NCI-H526 (cell line): ENCODE results near the gene EHMT1.

Experiments
- DNase-seq, 2 experiments: peaks; one replicate each; lab custom pipeline; 2025; lab: John Stamatoyannopoulos, UW

EHMT1 gene

DNA sequence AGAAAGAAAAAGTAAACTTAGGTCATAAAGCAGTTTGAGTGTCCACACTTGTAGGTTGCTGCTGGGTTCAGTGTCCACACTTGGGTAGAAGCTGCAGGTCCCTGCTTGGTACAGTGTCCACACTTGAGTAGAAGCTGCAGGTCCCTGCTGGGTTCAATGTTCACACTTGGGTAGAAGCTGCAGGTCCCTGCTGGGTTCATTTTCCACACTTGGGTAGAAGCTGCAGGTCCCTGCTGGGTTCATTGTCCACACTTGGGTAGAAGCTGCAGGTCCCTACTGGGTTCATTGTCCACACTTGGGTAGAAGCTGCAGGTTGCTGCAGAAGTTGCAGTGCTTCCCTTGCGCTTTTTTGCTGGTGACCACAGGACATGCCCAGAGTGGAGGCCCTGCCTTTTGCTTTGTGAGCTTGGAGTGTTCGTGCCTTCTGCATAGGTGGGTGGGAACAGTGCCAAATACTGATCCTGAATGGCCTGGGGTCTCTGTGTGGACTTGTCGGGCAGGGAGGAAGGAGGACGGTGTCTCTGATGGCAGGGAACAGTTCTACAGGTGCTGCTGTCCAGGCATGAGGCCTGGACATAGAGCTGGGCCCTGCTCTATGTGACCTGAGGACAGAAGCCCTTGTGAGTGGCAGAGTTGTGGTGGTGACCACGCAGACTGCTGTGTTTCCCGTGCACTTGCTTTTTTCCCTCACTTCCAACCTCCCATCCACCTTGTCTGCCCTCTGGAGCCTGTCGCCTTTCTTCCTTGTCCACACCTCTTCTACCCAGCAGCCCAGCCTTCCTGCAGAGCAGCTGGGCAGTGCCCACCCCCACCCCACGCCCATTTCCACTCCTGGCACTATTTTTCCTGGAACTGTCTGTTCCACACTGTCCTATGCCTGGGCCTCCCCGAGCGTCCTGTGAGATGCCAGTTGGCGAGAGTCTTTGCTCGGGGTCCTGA, 120.8 kb downstream of the EHMT1 start:
- DNase-seq = no peak

DNA sequence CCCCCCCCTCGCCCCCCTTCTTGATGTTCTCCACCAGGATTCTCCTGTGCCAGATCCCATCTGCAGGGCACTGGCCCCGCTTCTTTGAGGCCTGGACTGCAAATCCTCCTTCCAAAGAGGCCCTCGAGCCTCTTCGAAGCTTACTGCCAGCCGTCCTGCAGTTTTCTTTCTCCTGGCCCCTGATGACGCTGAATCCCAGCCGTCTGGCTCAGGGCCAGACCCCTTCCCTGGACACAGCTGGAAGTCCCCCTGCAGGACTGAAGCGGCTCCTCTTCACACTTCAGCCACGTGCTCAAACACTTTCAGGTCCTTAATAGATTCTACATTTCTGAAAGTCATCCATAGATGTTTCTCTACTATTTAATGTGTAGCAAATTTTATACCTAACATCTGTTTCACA, 121.5 kb downstream of the EHMT1 start:
- DNase-seq = no peak

DNA sequence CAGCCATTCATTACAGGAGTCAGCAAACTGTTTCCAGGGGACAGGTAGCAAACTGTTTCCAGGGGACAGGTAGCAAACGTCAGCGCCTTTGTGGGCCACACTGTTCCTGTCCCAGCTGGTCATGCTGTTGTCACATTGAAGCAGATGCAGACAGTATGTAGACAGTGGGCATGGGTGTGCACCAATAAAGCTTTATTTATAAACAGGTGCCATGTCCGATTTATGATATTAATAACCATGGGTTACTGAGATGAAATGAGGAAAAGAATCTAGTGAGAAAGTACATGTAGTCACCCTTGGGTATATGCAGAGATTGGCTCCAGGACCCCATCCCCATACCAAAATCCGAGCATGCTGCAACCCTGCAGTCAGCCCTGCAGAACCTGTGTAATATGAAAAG, 122.5 kb downstream of the EHMT1 start:
- no peak for DNase-seq

DNA sequence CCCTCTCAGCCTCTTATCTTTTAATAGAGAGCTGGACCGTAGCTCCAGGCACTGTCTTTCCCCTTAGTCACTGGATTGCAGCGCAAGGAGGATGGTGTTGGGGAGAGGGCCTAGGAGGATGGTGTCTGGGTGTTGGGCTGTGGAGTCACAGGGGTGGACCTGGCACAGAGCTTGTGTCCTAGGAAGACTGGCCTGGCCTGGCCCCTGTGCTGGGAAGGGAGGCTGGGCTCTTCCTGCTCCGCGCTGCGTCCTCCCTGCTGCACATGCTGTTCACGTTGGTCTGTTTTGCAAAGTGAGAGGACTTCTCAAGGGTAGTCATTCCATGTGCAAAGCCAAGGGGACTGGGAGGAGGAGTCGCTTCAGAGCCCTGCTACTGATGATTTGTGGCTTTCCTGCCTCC, 123.9 kb downstream of the EHMT1 start:
- DNase-seq = no peak

DNA sequence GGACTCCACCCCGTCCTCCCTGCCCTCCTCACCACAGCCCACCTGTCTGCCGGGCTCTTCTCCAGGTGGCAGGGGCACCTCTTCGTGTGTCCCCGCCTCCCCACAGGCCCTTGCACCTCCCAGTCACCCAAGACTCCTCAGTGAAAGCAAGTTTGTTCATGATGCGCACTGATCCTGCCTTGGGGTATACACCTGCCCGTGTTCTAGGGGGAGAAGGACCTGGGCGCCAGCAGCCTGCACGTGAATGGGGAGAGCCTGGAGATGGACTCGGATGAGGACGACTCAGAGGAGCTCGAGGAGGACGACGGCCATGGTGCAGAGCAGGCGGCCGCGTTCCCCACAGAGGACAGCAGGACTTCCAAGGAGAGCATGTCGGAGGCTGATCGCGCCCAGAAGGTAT, 124.9 kb downstream of the EHMT1 start:
- DNase-seq = no peak

DNA sequence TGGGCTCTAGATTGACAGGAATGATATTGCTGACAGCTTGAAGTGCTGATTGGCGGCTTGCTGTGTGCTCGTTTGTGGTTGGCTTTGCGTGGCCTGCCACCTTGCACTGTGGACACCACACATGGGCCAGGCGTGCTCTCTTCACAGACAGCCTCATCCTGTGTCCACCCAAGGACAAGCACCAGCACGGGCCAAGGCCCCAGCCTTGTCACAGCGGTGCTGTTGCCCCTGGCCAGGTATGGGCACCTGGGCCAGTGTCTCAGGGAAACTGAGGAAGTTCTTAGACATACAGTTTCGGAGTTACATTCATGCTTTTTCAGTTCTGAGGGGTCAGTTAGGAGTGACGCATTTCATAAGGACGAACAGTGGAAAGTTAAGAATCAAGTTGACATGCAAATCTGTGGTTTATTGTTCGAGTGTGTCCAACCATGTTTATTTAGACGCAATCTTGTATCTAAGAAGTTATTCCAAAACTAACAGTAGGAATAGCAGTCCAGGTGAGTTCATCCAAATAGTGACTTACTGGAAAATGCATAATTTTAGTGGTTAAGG, 125.9 kb downstream of the EHMT1 start:
- DNase-seq = no peak

DNA sequence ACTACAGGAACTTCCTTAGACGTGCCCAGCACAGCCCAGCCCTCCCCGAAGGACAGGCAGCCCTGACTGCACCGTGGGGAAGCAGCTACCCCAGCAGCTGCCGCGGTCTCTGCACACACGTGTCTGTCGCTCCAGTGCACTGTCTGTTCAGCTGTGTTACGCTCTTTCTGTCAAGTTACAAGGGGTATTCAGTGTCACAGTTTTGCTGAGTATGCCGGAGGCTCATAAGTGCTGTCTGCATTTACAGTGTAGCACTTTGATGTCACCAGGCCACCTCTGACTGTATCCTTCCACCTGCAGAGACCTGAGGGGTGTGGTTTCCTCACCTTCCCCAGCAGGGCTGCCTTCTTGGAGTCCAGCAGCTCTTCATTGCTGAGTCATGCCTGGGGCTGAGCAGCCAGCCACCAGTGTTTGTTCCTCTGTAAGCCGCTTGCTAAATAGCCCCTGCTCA, 126.8 kb downstream of the EHMT1 start:
- DNase-seq = peak in 1 of 2 experiments; percentile 18

DNA sequence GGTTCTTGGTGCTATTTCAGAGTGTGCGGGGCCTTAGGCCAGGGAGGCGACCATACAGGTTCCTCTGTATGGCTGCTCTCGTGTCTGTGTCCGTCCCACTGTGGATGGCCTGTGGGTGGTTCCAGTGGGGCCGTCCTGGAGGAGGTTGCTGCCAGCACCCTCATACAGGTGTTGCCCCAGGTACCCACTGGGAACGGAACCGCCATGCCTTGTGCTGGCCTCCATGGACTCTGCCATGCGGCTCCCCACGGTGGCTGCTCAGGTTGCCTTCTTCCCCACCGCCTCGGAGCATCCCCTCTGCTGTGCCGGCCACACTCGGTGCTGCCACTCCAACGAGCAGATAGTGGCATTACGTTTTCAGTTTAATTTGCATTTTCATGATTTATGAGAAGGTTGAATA, 129.5 kb downstream of the EHMT1 start:
- no peak for DNase-seq

DNA sequence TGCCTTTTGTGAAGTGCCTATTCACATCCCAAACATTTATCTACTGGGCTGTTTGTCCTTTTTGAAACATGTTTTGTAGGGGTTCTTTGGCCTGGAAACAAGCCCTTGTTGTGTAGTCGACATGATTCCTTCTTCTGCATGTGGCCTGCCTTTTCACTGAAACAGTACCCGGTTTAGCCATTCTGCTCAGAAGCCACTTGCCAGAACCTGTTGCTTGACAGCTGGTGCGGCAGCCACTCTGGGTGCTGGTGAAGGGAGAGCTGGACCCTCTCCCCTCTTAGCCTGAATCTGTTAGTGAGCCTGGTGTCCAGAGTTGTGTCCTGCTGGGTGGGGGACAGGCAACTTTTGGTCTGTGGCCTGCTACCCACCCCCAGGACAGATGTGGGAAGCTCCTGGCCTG, 129.9 kb downstream of the EHMT1 start:
- DNase-seq = no peak

DNA sequence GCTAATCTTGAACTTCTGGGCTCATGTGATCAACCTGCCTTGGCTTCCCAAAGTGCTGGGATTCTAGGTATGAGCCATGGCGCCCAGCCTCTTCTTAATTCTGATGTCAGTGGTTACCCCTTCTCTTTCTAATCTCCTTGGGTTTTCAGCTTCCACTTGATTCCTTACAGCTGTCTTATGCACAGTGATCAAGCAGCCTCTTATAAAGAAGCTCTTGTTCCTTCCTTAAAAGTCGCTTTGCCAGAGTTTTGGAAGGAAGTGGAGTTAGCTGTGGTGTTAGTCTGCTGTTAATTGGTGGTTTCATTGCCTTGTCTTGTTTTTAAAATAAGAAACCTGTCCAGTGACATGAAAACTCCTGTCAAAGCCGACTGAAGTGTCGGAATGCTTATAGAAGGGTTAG, 130.7 kb downstream of the EHMT1 start:
- DNase-seq = no peak

DNA sequence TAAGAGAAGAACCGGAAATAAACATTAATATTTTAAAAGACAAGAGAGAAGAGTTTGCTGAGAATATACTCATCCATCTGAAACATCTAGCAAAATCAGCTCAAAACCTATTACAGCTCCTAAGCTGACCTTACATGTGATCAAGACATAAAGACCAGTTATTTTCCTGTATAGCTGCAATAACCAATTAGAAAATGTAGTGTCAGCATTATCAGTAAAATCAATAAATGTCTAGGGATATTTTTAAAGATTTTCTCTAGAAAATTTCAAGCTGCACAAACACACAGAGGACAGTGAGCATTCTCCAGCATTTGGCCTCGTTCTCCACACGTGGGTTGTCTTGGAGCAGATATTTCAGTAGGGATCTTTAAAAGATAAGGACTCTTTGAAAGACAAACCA, 131.2 kb downstream of the EHMT1 start:
- DNase-seq = no peak

DNA sequence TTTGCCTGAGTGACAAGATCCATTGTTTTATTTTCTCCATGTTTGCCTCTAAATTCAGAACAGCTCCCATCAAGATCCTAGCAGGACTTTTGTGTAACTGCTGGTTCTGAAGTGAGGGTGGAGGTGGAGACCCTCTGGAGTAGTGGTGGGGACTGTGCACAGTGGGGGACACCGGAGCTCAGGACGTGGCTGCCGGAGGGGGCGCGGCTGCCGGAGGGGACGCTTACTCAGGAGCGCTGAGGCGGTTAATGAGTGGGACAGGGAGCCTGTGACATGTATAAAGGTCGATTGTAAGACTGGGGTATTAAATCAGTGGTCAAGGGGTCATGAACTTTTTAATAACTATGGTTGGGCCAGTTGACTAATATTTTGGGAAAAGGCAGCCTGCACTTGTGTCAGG, 131.8 kb downstream of the EHMT1 start:
- DNase-seq = no peak

DNA sequence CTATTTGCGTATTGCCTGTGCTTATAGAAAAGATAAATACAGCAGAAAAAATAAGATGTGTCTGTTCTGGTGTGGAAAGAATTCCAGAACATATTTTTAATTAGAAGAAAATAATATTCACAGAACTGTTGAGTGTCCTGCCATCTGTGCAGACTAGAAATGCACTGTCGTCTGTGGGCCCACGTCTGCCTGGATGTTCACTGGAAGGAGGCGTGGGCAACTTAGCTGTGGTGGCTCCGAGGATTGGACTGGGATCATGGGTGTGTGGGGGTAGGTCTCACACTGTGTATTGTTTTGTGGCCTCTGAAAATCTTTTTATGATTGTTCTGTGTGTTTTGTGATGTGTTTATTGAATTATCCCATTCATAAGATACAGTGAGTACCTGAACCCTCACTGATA, 132.8 kb downstream of the EHMT1 start:
- no peak for DNase-seq

DNA sequence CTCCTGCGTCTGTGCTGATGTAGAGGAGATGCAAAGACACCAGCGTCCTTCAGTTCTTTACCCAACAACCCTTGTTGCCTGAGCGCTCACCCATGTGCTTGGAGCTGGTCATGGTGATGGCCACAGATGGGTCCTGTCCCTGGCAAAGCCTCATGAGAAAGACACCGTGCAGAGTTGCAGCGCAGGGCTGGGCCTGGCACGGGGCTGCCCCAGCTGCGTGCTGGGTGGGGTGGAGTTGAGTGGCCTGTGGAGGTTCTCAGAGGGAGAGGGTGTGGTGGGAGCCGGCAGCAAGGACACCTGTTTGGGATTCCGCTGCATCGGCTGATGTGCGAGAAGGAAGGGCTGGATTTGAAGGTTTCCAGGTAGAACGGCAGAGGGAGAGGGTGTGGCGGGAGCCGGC, 133.6 kb downstream of the EHMT1 start:
- DNase-seq = no peak

DNA sequence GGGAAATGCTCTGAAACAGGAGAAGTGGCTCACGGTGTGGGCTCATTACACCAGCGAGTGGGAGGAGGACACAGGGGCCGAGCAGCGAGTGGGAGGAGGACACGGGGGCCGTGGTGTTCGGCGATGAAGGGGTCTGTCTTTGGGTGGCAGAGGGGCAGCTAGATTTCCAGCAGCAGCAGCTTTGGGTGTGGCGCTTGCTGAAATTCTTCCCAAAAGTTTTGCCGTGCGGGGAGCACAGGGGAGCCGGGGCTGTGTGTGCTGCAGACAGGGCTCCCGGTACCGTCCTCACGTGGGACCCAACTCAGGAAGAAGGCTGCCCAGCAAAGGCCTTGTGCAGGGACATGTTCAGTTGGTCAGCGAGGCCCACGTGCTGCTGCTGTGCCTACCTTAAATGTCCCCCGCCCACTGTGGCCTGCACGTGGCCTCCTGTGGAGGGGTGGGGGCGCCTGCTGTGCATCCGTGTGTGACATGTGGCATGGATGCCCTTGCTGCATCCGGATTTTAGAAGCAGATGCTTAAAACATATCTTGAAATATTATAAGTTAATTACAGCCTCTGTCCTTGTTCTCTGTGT, 134.5 kb downstream of the EHMT1 start:
- no peak for DNase-seq

DNA sequence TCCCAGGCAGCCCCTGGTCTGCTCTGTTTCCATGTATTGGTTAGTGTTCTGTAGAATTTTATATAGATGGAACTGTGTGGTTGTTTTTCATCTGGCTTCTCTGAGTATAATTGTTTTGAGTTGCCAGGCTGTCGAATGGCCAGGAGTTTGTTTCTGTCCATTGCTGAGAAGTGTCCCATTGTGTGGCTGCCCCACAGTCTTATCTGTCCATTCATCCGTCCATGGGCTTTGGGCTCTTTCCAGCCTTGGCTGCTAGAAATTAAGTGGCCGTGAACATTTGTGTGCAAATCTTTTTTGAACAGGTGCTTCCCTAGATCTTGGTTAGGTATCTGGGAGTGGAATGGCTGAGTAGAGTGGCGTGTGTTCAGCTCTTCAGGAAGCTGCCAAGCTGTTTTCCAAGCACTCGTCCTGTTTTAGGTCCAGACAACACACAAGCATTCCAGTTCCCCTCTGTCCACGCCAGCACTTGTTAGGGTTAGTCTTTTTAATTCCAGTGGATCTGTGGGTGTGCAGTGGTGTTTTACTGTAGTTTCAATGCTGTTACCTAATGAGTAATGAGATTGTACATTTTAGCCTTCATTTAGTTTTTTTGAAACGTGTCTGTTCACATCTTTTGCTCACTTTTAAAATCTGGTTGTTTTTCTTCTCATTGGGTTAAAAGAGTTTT, 136.6 kb downstream of the EHMT1 start:
- no peak for DNase-seq

DNA sequence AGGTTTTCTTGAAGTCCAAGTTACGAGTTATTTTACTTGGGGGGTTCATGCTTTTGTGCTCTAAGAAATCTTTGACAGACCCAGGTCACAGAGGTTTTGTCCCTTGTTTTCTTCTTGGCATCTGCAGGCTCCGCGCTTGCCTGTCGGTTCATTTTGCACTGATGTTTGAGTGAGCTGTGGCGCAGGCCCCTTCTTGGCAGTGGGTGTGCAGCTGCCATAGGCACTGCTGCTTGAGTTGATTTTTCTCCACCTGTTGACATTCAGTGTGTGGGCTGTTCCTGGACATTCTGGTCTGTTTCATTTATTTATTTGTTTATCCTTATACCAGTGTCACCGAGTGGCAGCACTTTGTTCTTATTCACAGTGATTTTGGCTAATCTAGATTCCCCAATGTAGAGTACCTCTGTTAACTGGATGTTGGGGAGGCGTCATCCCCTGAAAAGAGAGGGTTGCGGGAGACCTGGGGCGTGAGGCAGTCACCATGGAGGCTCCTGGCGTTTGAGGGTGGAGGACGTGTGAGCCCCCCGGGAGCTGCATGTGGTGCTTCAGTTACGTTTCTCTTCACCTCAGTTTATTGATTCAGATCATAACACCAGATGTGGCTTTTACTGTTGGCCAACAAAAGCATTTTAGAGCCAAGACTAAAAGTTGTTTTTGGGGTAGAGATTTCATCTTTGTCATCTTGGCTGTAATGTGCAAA, 137.4 kb downstream of the EHMT1 start:
- no peak for DNase-seq

DNA sequence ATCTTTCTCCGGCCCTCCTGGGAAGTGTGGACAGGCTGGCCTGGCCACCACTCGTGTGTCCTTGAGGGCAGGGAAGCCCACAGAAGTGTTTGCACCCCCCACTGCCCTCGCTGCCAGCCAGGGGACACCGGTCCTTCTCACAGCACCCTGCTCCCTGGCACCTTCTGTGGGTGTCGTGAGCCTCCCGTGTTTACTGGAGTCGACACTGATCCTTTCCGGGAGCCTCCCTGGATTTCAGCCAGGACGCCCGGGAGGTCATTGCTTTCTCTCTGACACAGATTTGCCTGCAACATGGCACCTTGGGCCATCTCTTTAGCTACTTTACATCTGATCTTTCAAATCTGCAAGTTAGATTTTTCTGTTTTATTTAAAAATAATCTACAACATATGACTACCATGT, 138.3 kb downstream of the EHMT1 start:
- DNase-seq = no peak

DNA sequence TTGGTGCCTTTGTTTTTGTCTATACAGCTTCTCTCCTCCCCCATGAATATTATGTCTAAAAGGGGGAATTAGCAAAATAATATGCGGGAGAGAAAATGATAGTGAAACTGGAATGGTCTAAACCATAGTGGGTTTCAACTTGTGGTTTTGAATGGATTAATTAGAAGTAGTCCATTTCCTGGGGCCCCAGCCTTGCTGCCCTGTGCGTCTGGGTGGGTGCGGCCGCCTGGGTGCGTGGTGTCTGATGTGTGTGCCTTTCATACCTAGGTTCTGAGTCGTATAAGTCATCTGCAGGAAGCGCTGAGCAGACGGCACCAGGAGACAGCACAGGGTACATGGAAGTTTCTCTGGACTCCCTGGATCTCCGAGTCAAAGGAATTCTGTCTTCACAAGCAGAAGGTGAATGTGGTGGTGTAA, 138.8 kb downstream of the EHMT1 start:
- DNase-seq = no peak

DNA sequence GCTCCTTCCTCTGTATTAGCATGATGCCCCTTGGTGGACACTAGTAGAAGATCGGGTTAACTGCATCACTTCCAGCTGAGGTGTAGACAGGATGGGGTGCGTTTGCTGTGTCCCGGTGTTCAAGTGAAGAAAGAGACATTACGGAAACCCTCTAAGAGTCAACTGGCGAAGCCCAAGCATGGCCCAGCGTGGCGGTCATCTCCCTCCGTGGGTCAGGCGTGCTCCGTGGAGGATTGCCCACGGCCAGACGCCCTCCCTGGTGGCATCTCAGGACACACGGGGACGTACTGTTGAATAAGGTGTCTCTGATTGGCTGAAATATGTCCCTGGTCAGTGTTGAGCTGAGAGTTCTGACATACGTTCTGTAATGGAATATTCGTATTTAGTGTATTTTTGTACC, 139.3 kb downstream of the EHMT1 start:
- DNase-seq = no peak

DNA sequence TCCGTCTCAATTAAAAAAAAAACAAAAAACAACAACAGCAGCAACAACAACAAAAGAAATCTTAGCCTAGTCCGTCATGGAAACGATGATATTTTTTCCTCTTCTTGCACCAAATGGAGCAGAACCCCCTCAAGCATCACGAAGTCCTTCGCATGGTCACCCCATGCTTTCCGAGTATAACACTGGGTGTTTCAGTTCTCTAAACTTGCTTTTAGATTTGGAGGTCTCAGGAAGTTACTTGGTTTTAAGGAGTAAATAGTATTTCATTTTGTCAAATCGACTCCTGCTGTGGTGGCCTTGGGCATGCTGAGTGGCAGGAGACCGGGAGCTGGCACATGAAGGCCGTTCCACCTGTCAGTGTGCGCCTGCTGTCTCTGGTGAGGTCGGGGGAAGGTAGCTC, 140.3 kb downstream of the EHMT1 start:
- DNase-seq = no peak

DNA sequence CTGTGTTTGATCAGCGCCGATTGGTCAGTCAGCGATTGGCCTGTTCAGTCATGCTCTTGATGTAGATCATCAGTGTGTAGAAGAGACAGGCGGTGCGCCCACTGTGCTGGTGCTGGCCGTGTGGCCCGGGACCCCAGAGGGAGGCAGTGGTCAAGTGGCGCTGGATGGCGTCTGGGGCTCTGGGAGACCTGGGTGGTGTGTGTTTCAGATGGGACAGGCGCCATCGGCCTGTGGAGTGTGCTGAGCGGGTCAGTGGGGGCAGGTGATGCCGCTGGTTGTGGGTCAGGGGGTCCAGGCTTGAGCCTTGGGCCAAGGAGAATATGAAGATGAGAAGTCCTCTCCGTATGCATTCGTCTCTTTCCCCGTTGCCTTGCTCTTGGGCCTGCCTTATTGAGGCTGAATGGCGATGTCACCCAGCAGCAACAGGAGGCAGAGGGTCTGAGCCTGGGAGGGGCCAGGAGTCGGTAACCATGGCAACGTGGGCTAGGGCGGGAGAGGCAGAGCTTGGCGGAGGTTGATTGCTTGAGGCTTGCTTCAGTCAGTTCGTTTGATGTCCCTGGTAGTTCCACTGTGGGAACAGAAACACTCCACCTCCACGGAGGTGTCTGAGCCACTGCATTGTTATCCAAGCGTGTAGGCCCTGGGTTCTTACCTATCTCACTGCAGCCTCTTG, 141.0 kb downstream of the EHMT1 start:
- no peak for DNase-seq
